GM15510 (cell line): Measurements from ENCODE around the gene VWA8.

Experiments
- POLR2A ChIP-seq: IDR thresholded peaks from 3 replicates; pipeline ENCODE4 v1.6.1; 2011; ENCODE audit warnings: borderline replicate concordance; ENCODE audit not compliant: insufficient read length; ENCODE audit errors: extremely low read depth

The VWA8 gene

GRCh38 chr13:41960637-41961465 lies at the start of gene VWA8:
Gene VWA8, minus strand, starts transcription at chr13:41961109. Its CDS starts 94 bp downstream, at chr13:41961015.
- peak; percentile 81 for TF ChIP-seq POLR2A

- no peak for TF ChIP-seq POLR2A
Observed at GRCh38 chr13:42009057-42009456, 48.1 kb upstream of the VWA8 start.

GRCh38 chr13:42007844-42008243 lies 46.9 kb upstream of the VWA8 start:
- TF ChIP-seq POLR2A = no peak

GRCh38 chr13:42002066-42002465 lies 41.2 kb upstream of the VWA8 start:
- TF ChIP-seq POLR2A = no peak

- no peak for TF ChIP-seq POLR2A
Observed at GRCh38 chr13:42001580-42001979, 40.7 kb upstream of the VWA8 start.

GRCh38 chr13:42000846-42001245 lies 39.9 kb upstream of the VWA8 start:
- TF ChIP-seq POLR2A = no peak

- no peak for TF ChIP-seq POLR2A
Observed at GRCh38 chr13:41997396-41997795, 36.5 kb upstream of the VWA8 start.

GRCh38 chr13:41995946-41996345 lies 35.0 kb upstream of the VWA8 start:
- no peak for TF ChIP-seq POLR2A

- TF ChIP-seq POLR2A = no peak
Observed at GRCh38 chr13:41995336-41995735, 34.4 kb upstream of the VWA8 start.

GRCh38 chr13:41994696-41995095 lies 33.8 kb upstream of the VWA8 start:
- TF ChIP-seq POLR2A = no peak

- no peak for TF ChIP-seq POLR2A
Observed at GRCh38 chr13:41991936-41992335, 31.0 kb upstream of the VWA8 start.

- no peak for TF ChIP-seq POLR2A
Observed at GRCh38 chr13:41988244-41988643, 27.3 kb upstream of the VWA8 start.

- TF ChIP-seq POLR2A = no peak
Observed at GRCh38 chr13:41985788-41986508, 25.0 kb upstream of the VWA8 start.

GRCh38 chr13:41981951-41982715 lies 21.2 kb upstream of the VWA8 start:
- no peak for TF ChIP-seq POLR2A

GRCh38 chr13:41978007-41978406 lies 17.1 kb upstream of the VWA8 start:
- no peak for TF ChIP-seq POLR2A
